Measurements from ENCODE around the gene RAB28. TPM values are rescaled to one million over a fixed set of nuclear protein-coding genes. Genes with fewer than 3 reads are reported as not detected.

The RAB28 gene
- total RNA-seq, 6 donors from 2014 or later, result 7.3 to 19.5 (median 16.6) TPM

GRCh38 chr4:13386405-13387107 lies 97.6 kb downstream of the RAB28 start:
- DNase-seq (no peak), ATAC-seq (ENCODE audit: low FRiP score in 2 of 2) (no peak)
- no peaks in the 10 kb centered on the region for H3K27me3 ChIP-seq
- TF ChIP-seq EP300 (IDR thresholded peaks at IDR 0.05) (no peak), POLR2AphosphoS5 (IDR thresholded peaks at IDR 0.05) (no peak), POLR2A (IDR thresholded peaks at IDR 0.05) (no peak), CTCF (IDR thresholded peaks at IDR 0.05) (no peak)
- H3K27ac ChIP-seq, result no peak overlapping the region
- H3K36me3 ChIP-seq, result no peaks in the 10 kb centered on the region
- no peak overlapping the region for H3K4me3 ChIP-seq
- no peaks in the 10 kb centered on the region for H3K9me3 ChIP-seq
- no peaks in the 10 kb centered on the region for H3K4me1 ChIP-seq

DNA sequence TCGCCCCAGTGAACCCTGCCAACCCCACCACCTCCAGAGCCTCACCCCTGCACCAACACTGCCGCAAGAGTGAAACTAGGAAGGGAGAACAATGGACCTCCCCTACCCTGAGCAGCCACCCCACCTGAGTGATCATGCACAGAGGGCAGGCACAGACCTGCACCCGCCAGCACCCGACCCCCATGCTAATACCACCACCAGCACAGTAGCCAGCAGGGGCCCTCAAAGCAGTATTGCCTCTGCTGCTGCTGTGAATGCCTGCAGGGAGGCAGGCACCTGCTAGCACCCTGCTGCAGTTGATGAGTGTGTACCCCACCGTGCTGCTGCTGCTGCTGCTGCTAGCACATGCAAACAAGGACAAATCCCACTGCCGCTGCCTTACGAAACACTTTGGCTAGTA lies 100.1 kb downstream of the RAB28 start:
- Histone ChIP-seq H3K4me1 (no peaks in the 10 kb centered on the region), H3K27me3 (no peaks in the 10 kb centered on the region), H3K36me3 (peaks cover 0 to 4% (median 0%) of the 10 kb centered on the region in 4 donors), H3K27ac (no peak overlapping the region), H3K4me3 (no peak overlapping the region), H3K9me3 (no peaks in the 10 kb centered on the region)
- WGBS, 2 donors, result 95% methylated on average over 6 of the region's 7 CpGs; no CpG with 5 or more reads in 1 of the 2 donors
- TF ChIP-seq POLR2A (IDR thresholded peaks at IDR 0.05) (no peak), EP300 (IDR thresholded peaks at IDR 0.05) (no peak), CTCF (IDR thresholded peaks at IDR 0.05) (no peak), POLR2AphosphoS5 (IDR thresholded peaks at IDR 0.05) (no peak)
- peak in 1 of 2 donors; percentile 23 for DNase-seq
- peak in 1 of 2 donors; percentile 68 for ATAC-seq (ENCODE audit: low FRiP score in 2 of 2)

GRCh38 chr4:13378973-13379759 lies 105.0 kb downstream of the RAB28 start:
- WGBS, 2 donors, result 97 to 99% methylated on average over 9 of the region's 9 CpGs
- TF ChIP-seq CTCF (IDR thresholded peaks at IDR 0.05) (no peak), EP300 (IDR thresholded peaks at IDR 0.05) (no peak), POLR2AphosphoS5 (IDR thresholded peaks at IDR 0.05) (no peak)
- Histone ChIP-seq H3K9me3 (no peaks in the 10 kb centered on the region), H3K27ac (no peak overlapping the region), H3K36me3 (peaks cover 0 to 4% (median 0%) of the 10 kb centered on the region in 4 donors), H3K4me3 (no peak overlapping the region), H3K27me3 (no peaks in the 10 kb centered on the region), H3K4me1 (no peaks in the 10 kb centered on the region)
- DNase-seq, result no peak
- ATAC-seq (ENCODE audit: low FRiP score in 2 of 2), result no peak

DNA sequence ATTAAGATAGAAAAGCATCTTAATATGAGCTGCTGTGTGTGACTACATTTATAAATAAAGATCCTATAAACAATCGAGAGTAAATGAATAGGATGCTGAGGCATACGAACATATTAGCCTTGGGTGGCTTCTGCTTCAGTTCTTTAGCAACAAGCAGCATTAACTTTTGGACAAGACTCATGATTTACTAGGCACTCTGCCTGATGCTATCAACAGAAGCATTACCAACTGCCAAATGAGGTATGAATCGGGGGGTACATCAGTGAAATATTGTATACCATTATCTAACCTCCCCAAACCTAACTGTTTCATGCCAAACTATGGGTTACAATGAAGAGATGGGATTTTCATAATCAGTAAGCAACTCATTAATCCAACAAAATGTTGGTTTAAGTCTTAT lies 113.1 kb downstream of the RAB28 start:
- no peaks in the 10 kb centered on the region for H3K9me3 ChIP-seq
- ATAC-seq (ENCODE audit: low FRiP score in 2 of 2) (no peak), DNase-seq (no peak)
- TF ChIP-seq POLR2AphosphoS5 (IDR thresholded peaks at IDR 0.05), result no peak
- no peak for TF ChIP-seq CTCF (IDR thresholded peaks at IDR 0.05)
- no peak for TF ChIP-seq POLR2A (IDR thresholded peaks at IDR 0.05)
- TF ChIP-seq EP300 (IDR thresholded peaks at IDR 0.05), result no peak
- no peak overlapping the region for H3K27ac ChIP-seq
- H3K4me1 ChIP-seq, result no peaks in the 10 kb centered on the region
- no peaks in the 10 kb centered on the region for H3K27me3 ChIP-seq
- WGBS, 2 donors, result 85 to 89% methylated on average over 3 of the region's 3 CpGs
- H3K4me3 ChIP-seq, result no peak overlapping the region
- H3K36me3 ChIP-seq, result no peaks in the 10 kb centered on the region

Measured in upper lobe of left lung (tissue), 6 donors.